GM23248 (cell line): ENCODE measurements around the gene TRIM3. TPM values are rescaled to one million over a fixed set of nuclear protein-coding genes. Genes with fewer than 3 reads are reported as not detected.
"Not testable (repeated sequence)": the region's sequence is repeated elsewhere in the genome, so short reads cannot be mapped to it uniquely, and the experiment has no call there.

Experiments
- DNase-seq: peaks from one replicate; pipeline ENCODE4 v3.0.0-alpha.2; 2015
- H2AFZ ChIP-seq: fragments of 200-600 bp; sonication (generic); 2 replicates; pipeline ENCODE4 v1.6.1; 2016; ENCODE audit warnings: antibody characterized with exemption
- H3F3A ChIP-seq: fragments of 200-600 bp; sonication (generic); 2 replicates; pipeline ENCODE4 v1.6.1; 2016; ENCODE audit warnings: mild to moderate bottlenecking, antibody characterized with exemption, mixed run types; ENCODE audit not compliant: insufficient read depth
- H3K27ac ChIP-seq: fragments of 200-600 bp; sonication (generic); 2 replicates; pipeline ENCODE4 v1.5.1; 2016; ENCODE audit warnings: mild to moderate bottlenecking
- H3K27me3 ChIP-seq: fragments of 200-600 bp; sonication (generic); replicated peaks from 2 replicates; pipeline ENCODE4 v1.6.1; 2016; ENCODE audit warnings: mild to moderate bottlenecking; ENCODE audit not compliant: insufficient read depth
- H3K36me3 ChIP-seq: fragments of 200-600 bp; sonication (generic); 2 replicates; pipeline ENCODE4 v1.6.1; 2016; ENCODE audit warnings: low read depth, mild to moderate bottlenecking
- H3K4me1 ChIP-seq: fragments of 200-600 bp; sonication (generic); 2 replicates; pipeline ENCODE4 v1.6.1; 2016; ENCODE audit warnings: mild to moderate bottlenecking; ENCODE audit not compliant: insufficient read depth
- H3K4me2 ChIP-seq: fragments of 200-600 bp; sonication (generic); one replicate; pipeline ENCODE4 v1.6.1; 2016; ENCODE audit warnings: mild to moderate bottlenecking; ENCODE audit not compliant: unreplicated experiment
- H3K4me3 ChIP-seq: fragments of 200-600 bp; sonication (generic); 2 replicates; pipeline ENCODE4 v1.5.1; 2016; ENCODE audit warnings: mild to moderate bottlenecking
- H3K79me2 ChIP-seq: fragments of 200-600 bp; sonication (generic); 2 replicates; pipeline ENCODE4 v1.6.1; 2016; ENCODE audit warnings: mild to moderate bottlenecking; ENCODE audit not compliant: insufficient read depth
- H3K9ac ChIP-seq: fragments of 200-600 bp; sonication (generic); 2 replicates; pipeline ENCODE4 v1.6.1; 2016; ENCODE audit warnings: mild to moderate bottlenecking
- H3K9me2 ChIP-seq: fragments of 200-600 bp; sonication (generic); 2 replicates; pipeline ENCODE4 v1.6.1; 2016; ENCODE audit warnings: mixed run types, mild to moderate bottlenecking, moderate library complexity; ENCODE audit not compliant: insufficient read depth
- H3K9me3 ChIP-seq: fragments of 200-600 bp; sonication (generic); one replicate; pipeline ENCODE4 v1.6.1; 2017; ENCODE audit warnings: low read depth
- H4K20me1 ChIP-seq: fragments of 200-600 bp; sonication (generic); 2 replicates; pipeline ENCODE4 v1.6.0; 2016; ENCODE audit not compliant: insufficient read depth
- EZH2 ChIP-seq: fragments of 200-600 bp; sonication (generic); IDR thresholded peaks from 2 replicates; pipeline ENCODE4 v1.6.1; 2018; ENCODE audit warnings: antibody characterized with exemption, mild to moderate bottlenecking; ENCODE audit not compliant: insufficient read depth, poor library complexity, severe bottlenecking
- EZH2phosphoT487 ChIP-seq: fragments of 200-600 bp; sonication (generic); IDR thresholded peaks from 2 replicates; pipeline ENCODE4 v1.6.1; 2018; ENCODE audit warnings: antibody characterized with exemption, moderate library complexity, mild to moderate bottlenecking, low read depth; ENCODE audit not compliant: insufficient read depth
- WGBS, 2 experiments: methylation state at CpG; one replicate each; pipeline ENCODE4 v1.1.6; 2015 to 2017; ENCODE audit warnings: low lambda C conversion rate in 2 of 2, low coverage in 1 of 2; ENCODE audit errors: missing lambda C conversion rate in 2 of 2; 5-methylcytosine and 5-hydroxymethylcytosine counted together
- in situ Hi-C: fragments of 300-500 bp; cut with MboI; formaldehyde crosslinking; loops from 2 replicates; pipeline ENCODE4 v1.15.0; 2020
- polyA plus RNA-seq: library from polyadenylated mRNA; unstranded; fragments of >200 nt; fragmentation: Nextera tagmentation; extraction: Ambion mirVana; gene quantifications from 2 replicates; pipeline ENCODE4 v1.2.1, GENCODE V29; 2016
- total RNA-seq: library from RNA; depleted of rRNA; stranded (reverse); fragments of >200 nt; shearing (Covaris generic); gene quantifications from 2 replicates; pipeline ENCODE4 v1.2.3, GENCODE V29; 2014; rRNA removed

Gene TRIM3
- 20.5 and 29.9 TPM in 2 replicates for total RNA-seq
- 15.2 and 17.1 TPM in 2 replicates for polyA plus RNA-seq

DNA sequence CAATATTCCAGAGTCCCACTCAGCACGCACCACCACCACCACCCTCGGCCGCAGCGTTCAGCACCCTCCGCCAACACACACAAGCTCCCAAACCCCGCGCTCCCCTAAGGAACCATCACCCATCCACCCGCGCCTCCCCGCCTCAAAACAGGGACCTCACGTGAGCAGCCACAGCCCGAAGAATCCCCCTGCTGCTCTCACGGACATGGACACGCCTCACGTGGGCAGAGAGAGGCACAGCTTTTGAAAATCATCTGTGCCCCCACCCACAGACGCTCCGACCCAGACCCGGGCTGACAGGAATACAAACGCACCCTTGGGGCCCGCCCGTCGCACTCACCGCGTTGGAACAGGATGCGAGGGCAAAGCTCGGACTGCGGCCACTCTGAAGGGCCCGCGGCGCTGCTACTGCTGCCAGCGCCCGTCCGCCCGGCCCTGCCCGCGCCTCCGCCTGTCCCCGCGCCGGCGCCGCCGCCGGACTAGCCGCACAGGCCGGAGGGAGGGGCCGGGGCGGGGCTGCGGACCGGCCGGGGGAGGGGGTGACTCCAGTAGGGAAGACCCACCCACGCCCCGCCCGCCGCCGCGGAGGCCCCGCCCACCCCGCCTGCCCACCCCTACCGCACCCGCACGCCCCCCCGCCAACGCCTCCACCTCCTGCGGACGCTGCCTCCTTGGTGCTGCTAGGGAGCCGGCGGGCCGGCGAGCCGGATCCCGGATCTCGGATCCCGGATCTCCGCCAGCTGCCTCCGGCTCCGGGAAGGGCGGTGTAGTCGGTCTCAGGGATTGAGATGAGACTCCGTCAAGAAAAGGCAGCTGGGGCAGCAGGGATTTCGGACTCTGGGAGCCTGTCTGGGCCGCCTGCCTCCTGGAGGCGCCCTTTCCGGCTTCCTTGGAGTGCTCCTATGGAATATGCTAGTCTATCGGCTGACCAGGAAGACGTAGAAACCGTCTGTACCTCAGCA lies at the start of gene TRIM3:
TSS of gene TRIM3 (minus strand) at position 491 of the 962 bp plus-strand sequence. CDS start 8,246 bp downstream, outside the sequence.
- no peaks in the 10 kb centered on the region for H4K20me1 ChIP-seq
- H3K9me3 ChIP-seq = no peaks in the 10 kb centered on the region
- H3F3A ChIP-seq = peaks cover 19% of the 10 kb centered on the region
- peak within 1 kb of the TSS; percentile 90 for H2AFZ ChIP-seq
- peak within 1 kb of the TSS; percentile 88 for H3K27ac ChIP-seq
- H3K79me2 ChIP-seq = peaks cover 47% of the 10 kb centered on the region
- peak within 1 kb of the TSS; percentile 85 for H3K4me2 ChIP-seq
- peak within 1 kb of the TSS; percentile 84 for H3K4me3 ChIP-seq
- TF ChIP-seq EZH2phosphoT487 (no peak), EZH2 (no peak)
- in situ Hi-C loops = no loop called here
- H3K9me2 ChIP-seq = no peaks in the 10 kb centered on the region
- WGBS, 2 experiments = 0 to 1% methylated on average over 39 to 84 of the region's 87 CpGs
- no peaks in the 10 kb centered on the region for H3K36me3 ChIP-seq
- H3K4me1 ChIP-seq = peaks cover 18% of the 10 kb centered on the region
- peak within 1 kb of the TSS; percentile 88 for H3K9ac ChIP-seq
- DNase-seq = peak; percentile 94
- no peaks in the 10 kb centered on the region for H3K27me3 ChIP-seq

DNA sequence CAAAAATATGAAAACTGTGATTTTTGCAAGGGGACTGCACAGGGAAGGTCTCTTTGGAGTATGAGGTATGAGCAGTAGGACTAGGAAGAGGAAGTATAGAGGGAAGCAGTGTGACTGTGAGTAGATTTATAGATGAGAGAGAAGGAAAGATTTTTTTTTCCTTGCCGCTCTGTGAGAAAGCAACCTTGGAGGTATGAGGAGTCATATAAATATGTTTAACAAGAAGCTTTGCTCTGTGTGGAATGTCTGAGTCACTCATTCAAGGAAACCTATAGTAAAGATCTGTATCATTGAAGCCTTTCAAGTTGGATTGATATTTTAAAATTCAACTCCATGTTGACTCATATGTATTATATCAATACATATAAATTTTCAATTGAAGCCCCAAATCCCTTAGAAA lies 49.5 kb upstream of the TRIM3 start:
- in situ Hi-C loops = no loop called here
- no peak overlapping the region; the same call in 1 of the 2 replicates for H3K27ac ChIP-seq
- H3K4me1 ChIP-seq = peaks cover 10% of the 10 kb centered on the region
- no peak overlapping the region for H3K9ac ChIP-seq
- H3K4me3 ChIP-seq = no peak overlapping the region
- peak overlapping the region; percentile 19 for H3K4me2 ChIP-seq
- 0 to 8% methylated on average over 1 of the region's 1 CpG for WGBS, 2 experiments
- H3F3A ChIP-seq = peaks cover 5% of the 10 kb centered on the region; the same call in 1 of the 2 replicates
- H2AFZ ChIP-seq = no peak overlapping the region
- TF ChIP-seq EZH2 (no peak), EZH2phosphoT487 (no peak)
- H3K79me2 ChIP-seq = no peaks in the 10 kb centered on the region
- peak; percentile 84 for DNase-seq
- 0 out of 2 replicates have a peak, but pooled peaks cover 3% of the 10 kb centered on the region for H3K9me2 ChIP-seq
- no peaks in the 10 kb centered on the region for H3K27me3 ChIP-seq
- no peaks in the 10 kb centered on the region for H3K9me3 ChIP-seq
- no peaks in the 10 kb centered on the region for H4K20me1 ChIP-seq
- peaks cover 4% of the 10 kb centered on the region; the same call in 1 of the 2 replicates for H3K36me3 ChIP-seq

DNA sequence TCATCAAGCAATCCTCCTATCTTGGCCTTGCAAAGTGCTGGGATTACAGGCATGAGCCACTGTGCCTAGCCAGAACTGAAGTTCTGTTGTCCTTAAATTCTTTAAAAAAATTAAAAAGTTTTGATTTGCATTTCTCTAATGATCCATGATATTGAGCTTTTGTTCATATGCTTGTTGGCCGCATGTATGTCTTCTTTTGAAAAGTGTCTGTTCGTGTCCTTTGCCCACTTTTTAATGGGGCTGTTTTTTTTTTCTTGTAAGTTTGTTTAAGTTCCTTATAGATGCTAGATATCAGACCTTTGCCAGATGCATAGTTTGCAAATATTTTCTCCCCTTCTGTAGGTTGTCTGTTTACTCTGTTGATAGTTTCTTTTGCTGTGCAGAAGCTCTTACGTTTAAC lies 48.2 kb upstream of the TRIM3 start:
- H3K36me3 ChIP-seq, in situ Hi-C loops, H3K9ac ChIP-seq, H3K4me1 ChIP-seq, H3K27me3 ChIP-seq, H3K79me2 ChIP-seq, H3F3A ChIP-seq, H3K9me3 ChIP-seq, H2AFZ ChIP-seq, H3K4me3 ChIP-seq, H3K27ac ChIP-seq, DNase-seq, H3K9me2 ChIP-seq, H3K4me2 ChIP-seq, H4K20me1 ChIP-seq: not testable (repeated sequence)
- 96 to 97% methylated on average over 3 of the region's 3 CpGs for WGBS, 2 experiments

DNA sequence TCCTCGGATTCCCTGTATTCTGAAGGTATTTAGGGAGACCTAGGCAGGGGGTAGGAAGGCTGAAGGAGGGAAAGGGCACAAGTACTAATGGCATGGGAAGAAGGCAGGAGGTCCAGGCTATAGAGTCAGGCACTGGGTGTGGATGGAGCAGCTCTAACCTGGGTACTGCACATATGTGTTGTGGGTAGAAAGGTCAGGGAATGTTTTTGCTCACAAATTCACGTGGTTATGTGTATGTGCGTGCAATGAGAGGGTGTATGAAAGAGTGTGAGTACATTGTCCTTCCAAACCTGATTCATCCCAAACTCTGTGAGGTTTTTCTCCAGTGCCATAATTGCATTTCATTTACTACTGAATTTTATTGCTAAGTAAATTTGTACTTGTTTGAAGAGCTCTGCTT lies 46.5 kb upstream of the TRIM3 start:
- Histone ChIP-seq H3K4me2 (no peak overlapping the region), H3K4me3 (no peak overlapping the region), H3K27me3 (no peaks in the 10 kb centered on the region), H3K4me1 (peaks cover 10% of the 10 kb centered on the region), H4K20me1 (no peaks in the 10 kb centered on the region), H3K9me2 (0 out of 2 replicates have a peak, but pooled peaks cover 3% of the 10 kb centered on the region), H3F3A (peaks cover 5% of the 10 kb centered on the region; the same call in 1 of the 2 replicates), H3K27ac (no peak overlapping the region), H3K9me3 (no peaks in the 10 kb centered on the region), H3K9ac (no peak overlapping the region), H3K36me3 (peaks cover 13% of the 10 kb centered on the region; the same call in 1 of the 2 replicates), H2AFZ (no peak overlapping the region), H3K79me2 (no peaks in the 10 kb centered on the region)
- 70 to 78% methylated on average over 3 of the region's 3 CpGs for WGBS, 2 experiments
- no peak for DNase-seq
- in situ Hi-C loops = no loop called here
- TF ChIP-seq EZH2phosphoT487 (no peak), EZH2 (no peak)
